ENCODE results near the gene USH1G.

DNA sequence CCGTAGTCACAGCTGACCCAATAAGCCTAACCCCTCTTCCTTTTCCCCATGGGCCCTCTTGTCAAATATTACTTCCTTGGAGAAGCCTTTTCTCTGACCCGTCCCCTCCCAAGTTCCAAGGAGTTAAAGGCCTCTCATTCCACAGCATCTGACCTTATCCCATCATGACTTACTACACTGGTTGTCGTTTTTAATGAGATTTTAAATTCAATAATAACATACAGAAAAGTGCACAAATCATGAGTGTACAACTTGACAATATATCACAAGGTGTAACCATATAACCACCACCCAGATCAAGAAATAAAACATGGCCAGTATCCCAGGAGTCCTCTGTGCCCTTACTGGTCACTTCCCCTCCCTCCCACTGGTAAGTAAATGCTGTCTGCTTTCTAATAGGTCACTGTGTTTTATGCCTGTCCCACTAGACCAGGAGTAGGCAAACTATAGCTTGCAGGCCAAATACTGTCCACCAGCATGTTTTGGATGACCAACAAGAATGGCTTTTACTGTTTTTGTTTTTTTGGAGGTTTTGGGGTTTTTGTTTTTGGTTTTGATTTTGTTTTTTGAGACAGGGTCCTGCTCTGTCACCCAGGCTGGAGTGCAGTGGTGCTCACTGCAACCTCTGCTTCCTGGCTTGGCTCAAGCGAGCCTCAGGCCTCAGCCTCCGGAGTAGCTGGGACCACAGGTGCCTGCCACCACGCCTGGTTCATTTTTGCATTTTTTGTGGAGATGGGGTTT is 49.0 kb downstream of the USH1G start:
- TF ChIP-seq CTCF (IDR thresholded peaks at IDR 0.05; ENCODE audit: insufficient read depth, low read length, poor library complexity, severe bottlenecking), result no peak
- TF ChIP-seq EZH2phosphoT487 (conservative IDR thresholded peaks at IDR 0.05; ENCODE audit: low read length), result no peak
